ENCODE results near the gene MAML2.

MAML2 gene

DNA sequence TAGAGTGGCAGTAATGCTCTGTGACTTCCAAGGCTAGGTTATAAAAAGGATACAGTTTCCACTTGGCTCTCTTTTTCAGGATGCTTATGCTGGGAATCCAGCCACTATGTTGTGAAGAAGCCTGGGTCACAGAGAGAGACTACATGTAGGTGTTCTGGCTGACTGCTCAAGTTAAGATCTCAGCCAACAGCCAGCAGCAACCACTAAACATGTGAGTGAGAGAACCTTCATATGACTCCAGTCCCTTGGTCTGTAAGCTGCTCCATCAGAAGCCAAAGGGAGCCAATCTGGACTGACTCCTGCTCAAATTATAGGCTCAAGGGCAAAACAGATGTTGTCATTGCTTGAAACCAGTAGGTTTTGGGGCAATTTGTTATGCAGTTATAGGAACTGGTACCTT lies 162.7 kb downstream of the MAML2 start:
- TF ChIP-seq, protein P1, sequence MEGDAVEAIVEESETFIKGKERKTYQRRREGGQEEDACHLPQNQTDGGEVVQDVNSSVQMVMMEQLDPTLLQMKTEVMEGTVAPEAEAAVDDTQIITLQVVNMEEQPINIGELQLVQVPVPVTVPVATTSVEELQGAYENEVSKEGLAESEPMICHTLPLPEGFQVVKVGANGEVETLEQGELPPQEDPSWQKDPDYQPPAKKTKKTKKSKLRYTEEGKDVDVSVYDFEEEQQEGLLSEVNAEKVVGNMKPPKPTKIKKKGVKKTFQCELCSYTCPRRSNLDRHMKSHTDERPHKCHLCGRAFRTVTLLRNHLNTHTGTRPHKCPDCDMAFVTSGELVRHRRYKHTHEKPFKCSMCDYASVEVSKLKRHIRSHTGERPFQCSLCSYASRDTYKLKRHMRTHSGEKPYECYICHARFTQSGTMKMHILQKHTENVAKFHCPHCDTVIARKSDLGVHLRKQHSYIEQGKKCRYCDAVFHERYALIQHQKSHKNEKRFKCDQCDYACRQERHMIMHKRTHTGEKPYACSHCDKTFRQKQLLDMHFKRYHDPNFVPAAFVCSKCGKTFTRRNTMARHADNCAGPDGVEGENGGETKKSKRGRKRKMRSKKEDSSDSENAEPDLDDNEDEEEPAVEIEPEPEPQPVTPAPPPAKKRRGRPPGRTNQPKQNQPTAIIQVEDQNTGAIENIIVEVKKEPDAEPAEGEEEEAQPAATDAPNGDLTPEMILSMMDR (IDR thresholded peaks at IDR 0.05; ENCODE audit: insufficient read depth, low read depth, low read length, missing control alignments) = no peak
- no peak overlapping the region for H3K4me3 ChIP-seq (ENCODE audit: low read depth, low read length)
- DNase-seq (ENCODE audit: low read depth) = peak; percentile 29

- no peak overlapping the region for H3K4me3 ChIP-seq (ENCODE audit: low read depth, low read length)
- TF ChIP-seq, protein P1 (IDR thresholded peaks at IDR 0.05; ENCODE audit: insufficient read depth, low read depth, low read length, missing control alignments) = no peak
- peak; percentile 37 for DNase-seq (ENCODE audit: low read depth)
Observed at GRCh38 chr11:96179905-96180304, 163.1 kb downstream of the MAML2 start.

- no peak for DNase-seq (ENCODE audit: low read depth)
- TF ChIP-seq, protein P1 (IDR thresholded peaks at IDR 0.05; ENCODE audit: insufficient read depth, low read depth, low read length, missing control alignments) = no peak
- no peak overlapping the region for H3K4me3 ChIP-seq (ENCODE audit: low read depth, low read length)
Observed at GRCh38 chr11:96178887-96179279, 164.1 kb downstream of the MAML2 start.

DNA sequence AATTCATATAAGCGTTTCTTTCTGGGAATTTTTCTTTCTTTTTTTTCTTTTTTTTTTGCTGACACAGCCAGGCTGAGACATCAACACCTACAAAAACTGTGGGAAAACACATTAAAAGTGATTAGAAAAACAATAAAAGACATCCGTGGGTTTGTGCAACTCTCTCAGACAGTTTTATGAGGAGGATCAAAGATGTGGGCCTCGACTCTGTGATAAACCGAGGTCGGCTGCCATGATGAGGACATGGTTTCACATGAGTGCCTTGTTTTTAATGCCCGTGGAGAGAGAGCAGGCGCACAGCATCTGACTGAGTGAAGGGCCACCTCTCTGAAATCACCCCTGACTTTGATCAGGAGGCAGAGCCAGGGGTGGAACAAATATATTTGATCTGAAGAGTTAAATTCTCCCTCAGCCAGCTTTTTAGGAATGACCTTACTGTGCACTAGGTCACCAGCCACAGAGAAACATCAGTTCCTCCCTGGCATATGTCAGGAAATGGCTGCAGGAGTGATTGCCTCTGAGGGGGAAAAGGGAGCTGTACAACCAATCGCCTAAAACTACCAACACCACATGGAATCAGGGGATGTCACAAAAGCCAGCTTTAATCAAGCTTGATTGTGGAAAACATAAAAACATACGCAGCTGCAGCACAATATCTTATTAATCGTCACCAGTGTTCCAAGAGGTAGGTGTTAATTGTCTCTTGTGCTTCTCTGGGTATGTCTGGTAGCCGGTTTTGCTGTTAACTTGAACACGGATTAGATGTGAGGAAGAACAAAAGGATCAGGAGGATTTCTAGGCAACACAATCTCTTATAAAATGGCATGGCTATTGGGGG lies 164.7 kb downstream of the MAML2 start:
- TF ChIP-seq, protein P1 (IDR thresholded peaks at IDR 0.05; ENCODE audit: insufficient read depth, low read depth, low read length, missing control alignments) = no peak
- no peak overlapping the region for H3K4me3 ChIP-seq (ENCODE audit: low read depth, low read length)

GRCh38 chr11:96177146-96177545 lies 165.8 kb downstream of the MAML2 start:
- no peak overlapping the region for H3K4me3 ChIP-seq (ENCODE audit: low read depth, low read length)
- TF ChIP-seq, protein P1 (IDR thresholded peaks at IDR 0.05; ENCODE audit: insufficient read depth, low read depth, low read length, missing control alignments) = no peak
- no peak for DNase-seq (ENCODE audit: low read depth)

More for the DNA sequence above, 164.7 kb downstream of the MAML2 start:
- no peak for DNase-seq (ENCODE audit: low read depth)

GRCh38 chr11:96173906-96174305 lies 169.1 kb downstream of the MAML2 start:
- DNase-seq (ENCODE audit: low read depth) = no peak
- TF ChIP-seq, protein P1 (IDR thresholded peaks at IDR 0.05; ENCODE audit: insufficient read depth, low read depth, low read length, missing control alignments) = no peak
- H3K4me3 ChIP-seq (ENCODE audit: low read depth, low read length) = no peak overlapping the region

GRCh38 chr11:96173422-96173821 lies 169.6 kb downstream of the MAML2 start:
- no peak overlapping the region for H3K4me3 ChIP-seq (ENCODE audit: low read depth, low read length)
- DNase-seq (ENCODE audit: low read depth) = no peak
- TF ChIP-seq, protein P1 (IDR thresholded peaks at IDR 0.05; ENCODE audit: insufficient read depth, low read depth, low read length, missing control alignments) = no peak
